HepG2 (cell line): ENCODE measurements around the gene ZC3H12A. TPM values are rescaled to one million over a fixed set of nuclear protein-coding genes. Genes with fewer than 3 reads are reported as not detected.

Experiments used
- ARID3A ChIP-seq: IDR thresholded peaks from 2 replicates; pipeline ENCODE4 v1.6.1; 2012; ENCODE audit warnings: low read depth, low read length, improper control_type of control experiment
- ARNT2 ChIP-seq: sonication (generic); formaldehyde crosslinking; IDR thresholded peaks from 2 replicates; pipeline ENCODE4 v1.8.0; 2022; ENCODE audit warnings: mild to moderate bottlenecking, low read depth, missing genetic modification reagents, moderate library complexity
- CSRNP1 ChIP-seq: sonication (generic); formaldehyde crosslinking; IDR thresholded peaks from 2 replicates; pipeline ENCODE4 v1.8.1; 2023; ENCODE audit warnings: mild to moderate bottlenecking, missing genetic modification reagents
- FOXP1 ChIP-seq, 2 experiments: fragments of 450-650 bp in 1 of 2; IDR thresholded peaks; 2 replicates each; pipeline ENCODE4 v1.6.1; 2017 to 2018; ENCODE audit warnings: antibody characterized with exemption in 1 of 2
- MED8 ChIP-seq: sonication (generic); formaldehyde crosslinking; IDR thresholded peaks from 2 replicates; pipeline ENCODE4 v1.8.1; 2023; ENCODE audit warnings: mild to moderate bottlenecking, missing genetic modification reagents; ENCODE audit not compliant: insufficient replicate concordance
- MEF2D ChIP-seq: sonication (generic); formaldehyde crosslinking; IDR thresholded peaks from 2 replicates; pipeline ENCODE4 v1.5.1; 2020; ENCODE audit warnings: mild to moderate bottlenecking, missing genetic modification reagents
- NR2F1 ChIP-seq, 2 experiments: fragments of 450-650 bp in 1 of 2; formaldehyde crosslinking in 1 of 2; IDR thresholded peaks; 2 replicates each; pipeline versions ENCODE4 v1.5.0 to v1.6.1; 2016 to 2020; ENCODE audit warnings: mild to moderate bottlenecking in 1 of 2, missing compliant biosample characterization in 1 of 2, missing genetic modification reagents in 1 of 2, moderate library complexity in 1 of 2
- PHF5A ChIP-seq: IDR thresholded peaks from one replicate; pipeline ENCODE4 v1.6.1; 2018; ENCODE audit warnings: low read depth, missing genetic modification reagents; ENCODE audit not compliant: unreplicated experiment
- RARA ChIP-seq: IDR thresholded peaks from 2 replicates; pipeline ENCODE4 v1.6.1; 2016; ENCODE audit warnings: missing genetic modification reagents, missing compliant biosample characterization
- STAG1 ChIP-seq: sonication (generic); formaldehyde crosslinking; IDR thresholded peaks from 2 replicates; pipeline ENCODE4 v1.4.0; 2020; ENCODE audit warnings: missing genetic modification reagents
- ZGPAT ChIP-seq: IDR thresholded peaks from 2 replicates; pipeline ENCODE4 v1.6.1; 2016; ENCODE audit warnings: mild to moderate bottlenecking
- ZNF362 ChIP-seq: sonication (generic); formaldehyde crosslinking; IDR thresholded peaks from 2 replicates; pipeline ENCODE4 v1.4.0; 2020; ENCODE audit warnings: missing genetic modification reagents, mild to moderate bottlenecking, borderline replicate concordance
- ZNF562 ChIP-seq: sonication (generic); formaldehyde crosslinking; IDR thresholded peaks from 2 replicates; pipeline ENCODE4 v1.8.0; 2022; ENCODE audit warnings: missing genetic modification reagents, borderline replicate concordance
- ZNF607 ChIP-seq: sonication (generic); formaldehyde crosslinking; IDR thresholded peaks from 2 replicates; pipeline ENCODE4 v1.5.1; 2020; ENCODE audit warnings: missing genetic modification reagents, mild to moderate bottlenecking, borderline replicate concordance
- ZNF629 ChIP-seq: sonication (generic); formaldehyde crosslinking; conservative IDR thresholded peaks from 2 replicates; pipeline ENCODE4 v1.5.0; 2020; ENCODE audit warnings: missing genetic modification reagents
- ZNF709 ChIP-seq: sonication (generic); formaldehyde crosslinking; IDR thresholded peaks from 2 replicates; pipeline ENCODE4 v1.5.0; 2020; ENCODE audit warnings: mild to moderate bottlenecking, missing genetic modification reagents
- ZNF841 ChIP-seq: sonication (generic); formaldehyde crosslinking; IDR thresholded peaks from 2 replicates; pipeline ENCODE4 v1.8.1; 2023; ENCODE audit warnings: missing genetic modification reagents, borderline replicate concordance
- ZSCAN20 ChIP-seq: sonication (generic); formaldehyde crosslinking; IDR thresholded peaks from 2 replicates; pipeline ENCODE4 v1.4.0; 2020; ENCODE audit warnings: missing genetic modification reagents, mild to moderate bottlenecking, borderline replicate concordance
- polyA plus RNA-seq, 8 experiments: library from polyadenylated mRNA; depleted of rRNA in 3 of 8; stranded (reverse) in 7 of 8; unstranded in 1 of 8; fragments of >200 nt; fragmentation: Illumina TruSeq in 4 of 8; extraction: Trizol in 4 of 8; gene quantifications; 2 replicates each; pipeline versions ENCODE4 v1.2.1 to v1.2.3, GENCODE V29; 2011 to 2016; ENCODE audit warnings: low read depth in 4 of 8, missing spikeins in 1 of 8, mixed read lengths in 1 of 8; ENCODE audit not compliant: insufficient read depth in 1 of 8
- total RNA-seq, 5 experiments: library from RNA; depleted of rRNA; stranded (reverse); fragments of >200 nt; fragmentation: Illumina TruSeq; extraction: Trizol; gene quantifications; 2 replicates each; pipeline ENCODE4 v1.2.3, GENCODE V29; 2016; ENCODE audit warnings: low read depth in 1 of 5
- TF ChIP-seq, protein P1 (sequence below): sonication (generic); formaldehyde crosslinking; conservative IDR thresholded peaks from 2 replicates; pipeline ENCODE4 v1.4.0; 2020; ENCODE audit warnings: missing genetic modification reagents
- TF ChIP-seq, protein P2 (sequence below): sonication (generic); formaldehyde crosslinking; IDR thresholded peaks from 2 replicates; pipeline ENCODE4 v1.9.0; 2021; ENCODE audit warnings: missing genetic modification reagents, borderline replicate concordance

Gene ZC3H12A
- total and polyA plus RNA-seq, 2 of the 13 experiments (the other 11 are each of a cell fraction or from before 2014, with no cell fraction given): 6.8 to 13.3 TPM

DNA sequence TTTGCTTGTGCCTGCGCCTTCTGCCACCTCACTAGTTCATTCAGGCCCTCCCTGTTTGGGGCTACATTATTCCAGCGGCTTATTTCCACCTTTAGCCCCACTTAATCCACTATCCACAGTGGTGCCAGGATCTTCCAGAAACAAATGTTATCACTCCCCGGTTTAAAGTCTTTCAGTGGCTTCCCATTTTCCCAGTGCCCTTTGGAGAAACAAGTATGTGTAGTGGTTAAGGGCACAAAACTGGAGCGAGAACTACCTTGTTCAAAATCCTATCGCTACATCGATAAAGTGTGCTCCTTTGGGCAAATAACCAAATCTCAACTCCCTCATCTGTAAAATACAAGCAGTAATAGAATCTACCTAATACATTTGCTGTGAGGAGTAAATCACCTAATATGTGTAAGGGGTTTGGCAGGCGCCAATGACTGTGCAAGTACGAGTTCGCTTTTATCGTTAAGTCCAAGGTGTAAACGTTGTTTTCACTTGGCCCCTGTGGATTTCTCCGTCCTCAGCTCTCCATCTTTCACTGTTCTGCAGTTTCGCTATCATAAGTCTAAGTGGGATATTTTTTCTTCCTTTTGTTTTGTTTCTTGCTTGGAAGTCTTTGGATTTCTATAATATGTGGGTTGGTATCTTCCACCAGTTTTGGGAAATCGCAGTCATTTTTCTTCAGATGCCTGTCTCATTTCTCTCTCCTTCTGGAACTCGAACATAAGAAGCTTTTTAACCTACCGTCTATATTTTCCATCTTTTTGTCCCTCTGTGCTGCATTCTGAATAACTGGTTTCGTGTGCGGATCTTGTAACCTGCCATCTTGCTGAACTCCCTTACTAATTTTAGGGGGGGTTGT is 41.0 kb downstream of the ZC3H12A start (continued):
- 0 out of 2 replicates have a peak, but pooled peaks have one; percentile 30 for TF ChIP-seq ARNT2 (CRISPR knock-in tag)
- peak; percentile 29; the same call in 1 of the 2 replicates for TF ChIP-seq MEF2D
- TF ChIP-seq ZNF362: 0 out of 2 replicates have a peak, but pooled peaks have one; percentile 4
- TF ChIP-seq ZNF709 (CRISPR knock-in tag): 0 out of 2 replicates have a peak, but pooled peaks have one; percentile 23
- TF ChIP-seq FOXP1 (IDR thresholded peaks at IDR 0.05): no peak
- TF ChIP-seq FOXP1 (CRISPR knock-in tag; IDR thresholded peaks at IDR 0.05): no peak
- TF ChIP-seq ZNF607 (CRISPR knock-in tag): no peak
- TF ChIP-seq ZNF629 (CRISPR knock-in tag): no peak
- peak; percentile 14 for TF ChIP-seq MED8 (CRISPR knock-in tag)
- no peak for TF ChIP-seq ZNF562
- no peak for TF ChIP-seq STAG1 (CRISPR knock-in tag)
- no peak for TF ChIP-seq ZSCAN20 (CRISPR knock-in tag)
- no peak for TF ChIP-seq PHF5A (CRISPR knock-in tag)
- 0 out of 2 replicates have a peak, but pooled peaks have one; percentile 5 for TF ChIP-seq CSRNP1 (CRISPR knock-in tag)
- TF ChIP-seq ARID3A: no peak
- TF ChIP-seq, protein P1, sequence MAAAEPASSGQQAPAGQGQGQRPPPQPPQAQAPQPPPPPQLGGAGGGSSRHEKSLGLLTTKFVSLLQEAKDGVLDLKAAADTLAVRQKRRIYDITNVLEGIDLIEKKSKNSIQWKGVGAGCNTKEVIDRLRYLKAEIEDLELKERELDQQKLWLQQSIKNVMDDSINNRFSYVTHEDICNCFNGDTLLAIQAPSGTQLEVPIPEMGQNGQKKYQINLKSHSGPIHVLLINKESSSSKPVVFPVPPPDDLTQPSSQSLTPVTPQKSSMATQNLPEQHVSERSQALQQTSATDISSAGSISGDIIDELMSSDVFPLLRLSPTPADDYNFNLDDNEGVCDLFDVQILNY (CRISPR knock-in tag): no peak
- TF ChIP-seq RARA (CRISPR knock-in tag): no peak
- TF ChIP-seq, protein P2, sequence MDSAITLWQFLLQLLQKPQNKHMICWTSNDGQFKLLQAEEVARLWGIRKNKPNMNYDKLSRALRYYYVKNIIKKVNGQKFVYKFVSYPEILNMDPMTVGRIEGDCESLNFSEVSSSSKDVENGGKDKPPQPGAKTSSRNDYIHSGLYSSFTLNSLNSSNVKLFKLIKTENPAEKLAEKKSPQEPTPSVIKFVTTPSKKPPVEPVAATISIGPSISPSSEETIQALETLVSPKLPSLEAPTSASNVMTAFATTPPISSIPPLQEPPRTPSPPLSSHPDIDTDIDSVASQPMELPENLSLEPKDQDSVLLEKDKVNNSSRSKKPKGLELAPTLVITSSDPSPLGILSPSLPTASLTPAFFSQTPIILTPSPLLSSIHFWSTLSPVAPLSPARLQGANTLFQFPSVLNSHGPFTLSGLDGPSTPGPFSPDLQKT (CRISPR knock-in tag): no peak
- TF ChIP-seq NR2F1 (CRISPR knock-in tag; IDR thresholded peaks at IDR 0.05): no peak
- no peak for TF ChIP-seq ZGPAT (CRISPR knock-in tag)
- no peak for TF ChIP-seq ZNF841 (CRISPR knock-in tag)
